HEK293 (cell line): Measurements from ENCODE around the gene FGFRL1.

Experiments used
- CTCF ChIP-seq: fragments of 450-650 bp; formaldehyde crosslinking; IDR thresholded peaks from 2 replicates; pipeline ENCODE4 v1.5.1; 2016; ENCODE audit warnings: missing biosample characterization, missing genetic modification characterization
- PRDM10 ChIP-seq: fragments of 450-650 bp; formaldehyde crosslinking; IDR thresholded peaks from 2 replicates; pipeline ENCODE4 v1.5.1; 2016; ENCODE audit warnings: missing biosample characterization, missing genetic modification characterization
- TCF7L2 ChIP-seq: IDR thresholded peaks from 2 replicates; pipeline ENCODE4 v1.6.1; 2011; ENCODE audit warnings: low read depth, mild to moderate bottlenecking, inconsistent platforms, low read length, moderate library complexity, borderline replicate concordance
- YY1 ChIP-seq: fragments of 450-650 bp; formaldehyde crosslinking; IDR thresholded peaks from 2 replicates; pipeline ENCODE4 v1.5.1; 2018; ENCODE audit warnings: missing biosample characterization, missing genetic modification characterization
- ZBTB20 ChIP-seq: fragments of 450-650 bp; formaldehyde crosslinking; IDR thresholded peaks from 2 replicates; pipeline ENCODE4 v1.5.1; 2016; ENCODE audit warnings: missing biosample characterization, missing genetic modification characterization
- ZNF121 ChIP-seq: fragments of 450-650 bp; formaldehyde crosslinking; IDR thresholded peaks from 2 replicates; pipeline ENCODE4 v1.5.1; 2016; ENCODE audit warnings: missing biosample characterization, missing genetic modification characterization
- ZNF449 ChIP-seq: fragments of 450-650 bp; formaldehyde crosslinking; IDR thresholded peaks from 2 replicates; pipeline ENCODE4 v1.5.1; 2017; ENCODE audit warnings: missing biosample characterization, mild to moderate bottlenecking, missing genetic modification characterization, moderate library complexity
- ZNF48 ChIP-seq: fragments of 450-650 bp; formaldehyde crosslinking; IDR thresholded peaks from 2 replicates; pipeline ENCODE4 v1.5.1; 2016; ENCODE audit warnings: missing biosample characterization, missing genetic modification characterization
- ZNF510 ChIP-seq: fragments of 450-650 bp; formaldehyde crosslinking; IDR thresholded peaks from 2 replicates; pipeline ENCODE4 v1.5.1; 2018; ENCODE audit warnings: mild to moderate bottlenecking, missing genetic modification characterization, missing biosample characterization; ENCODE audit not compliant: insufficient replicate concordance
- ZSCAN5A ChIP-seq: fragments of 450-650 bp; formaldehyde crosslinking; IDR thresholded peaks from 2 replicates; pipeline ENCODE4 v1.5.1; 2016; ENCODE audit warnings: missing biosample characterization, missing genetic modification characterization

GRCh38 chr4:1006856-1007255, 4.6 kb upstream of the FGFRL1 start:
- TF ChIP-seq ZSCAN5A (tag by site-specific recombination), result no peak
- no peak for TF ChIP-seq ZNF510 (tag by site-specific recombination)
- no peak for TF ChIP-seq CTCF
- TF ChIP-seq YY1 (tag by site-specific recombination), result no peak
- no peak for TF ChIP-seq ZNF48 (tag by site-specific recombination)
- no peak for TF ChIP-seq ZNF449 (tag by site-specific recombination)
- TF ChIP-seq ZNF121 (tag by site-specific recombination), result no peak
- no peak for TF ChIP-seq PRDM10
- TF ChIP-seq ZBTB20, result no peak
- no peak for TF ChIP-seq TCF7L2
